ENCODE measurements around the gene LIPI. TPM values are rescaled to one million over a fixed set of nuclear protein-coding genes. Genes with fewer than 3 reads are reported as not detected.

Gene LIPI
- total and polyA plus RNA-seq, 2 donors (not counting 1 experiment from before 2014, with no cell fraction given): not detected

DNA sequence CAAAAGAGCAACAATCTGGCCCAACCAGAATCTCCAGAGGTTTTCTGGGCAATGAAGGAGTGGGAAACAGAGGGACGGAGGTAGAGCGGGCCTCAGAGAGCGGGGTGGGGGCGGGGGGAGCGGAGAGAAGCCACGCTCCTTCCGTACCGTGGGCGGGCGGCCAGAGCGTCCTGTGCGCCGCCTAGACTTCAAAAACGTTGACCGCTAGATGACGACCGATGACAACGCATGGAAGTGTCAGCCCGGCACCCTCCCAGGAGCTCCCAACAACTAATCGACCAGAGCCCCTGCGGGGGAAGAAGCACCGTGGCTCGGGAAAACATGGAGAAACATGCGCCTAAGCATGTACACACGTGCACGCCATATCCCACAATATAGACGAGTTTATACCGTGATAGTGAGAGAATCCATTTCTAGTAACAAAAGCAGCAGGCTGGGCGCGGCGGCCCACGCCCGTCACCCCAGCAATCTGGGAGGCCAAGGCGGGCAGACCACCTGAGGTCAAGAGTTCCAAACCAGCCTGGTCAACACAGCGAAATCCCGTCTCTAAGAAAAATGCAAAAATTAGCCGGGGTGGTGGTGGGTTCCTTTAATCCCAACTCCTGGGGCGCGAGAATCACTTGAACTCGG lies 131.9 kb downstream of the LIPI start:
- H3K79me2 ChIP-seq (ENCODE audit: control insufficient read depth, insufficient read depth, low read length): no peaks in the 10 kb centered on the region
- no peak for DNase-seq (ENCODE audit: low read depth in 2 of 2)
- no peak overlapping the region for H3K9ac ChIP-seq (ENCODE audit: insufficient read depth, low read length)
- H3K4me1 ChIP-seq (ENCODE audit: control insufficient read depth, extremely low read depth, insufficient read depth, low read length): no peaks in the 10 kb centered on the region
- H3K27ac ChIP-seq (ENCODE audit: insufficient read depth, low read length): no peak overlapping the region
- TF ChIP-seq EZH2 (IDR thresholded peaks at IDR 0.05; ENCODE audit: low read length, missing control alignments): no peak
- TF ChIP-seq, protein P1, sequence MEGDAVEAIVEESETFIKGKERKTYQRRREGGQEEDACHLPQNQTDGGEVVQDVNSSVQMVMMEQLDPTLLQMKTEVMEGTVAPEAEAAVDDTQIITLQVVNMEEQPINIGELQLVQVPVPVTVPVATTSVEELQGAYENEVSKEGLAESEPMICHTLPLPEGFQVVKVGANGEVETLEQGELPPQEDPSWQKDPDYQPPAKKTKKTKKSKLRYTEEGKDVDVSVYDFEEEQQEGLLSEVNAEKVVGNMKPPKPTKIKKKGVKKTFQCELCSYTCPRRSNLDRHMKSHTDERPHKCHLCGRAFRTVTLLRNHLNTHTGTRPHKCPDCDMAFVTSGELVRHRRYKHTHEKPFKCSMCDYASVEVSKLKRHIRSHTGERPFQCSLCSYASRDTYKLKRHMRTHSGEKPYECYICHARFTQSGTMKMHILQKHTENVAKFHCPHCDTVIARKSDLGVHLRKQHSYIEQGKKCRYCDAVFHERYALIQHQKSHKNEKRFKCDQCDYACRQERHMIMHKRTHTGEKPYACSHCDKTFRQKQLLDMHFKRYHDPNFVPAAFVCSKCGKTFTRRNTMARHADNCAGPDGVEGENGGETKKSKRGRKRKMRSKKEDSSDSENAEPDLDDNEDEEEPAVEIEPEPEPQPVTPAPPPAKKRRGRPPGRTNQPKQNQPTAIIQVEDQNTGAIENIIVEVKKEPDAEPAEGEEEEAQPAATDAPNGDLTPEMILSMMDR (conservative IDR thresholded peaks at IDR 0.05 in 1 of 2, IDR thresholded peaks at IDR 0.05 in 1 of 2; ENCODE audit: low read depth in 1 of 2, low read length in 2 of 2): no peak
- H3K4me3 ChIP-seq (replicated peaks in 1 of 4; ENCODE audit: control extremely low read depth in 1 of 4, insufficient read depth in 1 of 4, low read depth in 3 of 4, low read length in 4 of 4): no peak overlapping the region
- no peaks in the 10 kb centered on the region for H4K20me1 ChIP-seq (ENCODE audit: control insufficient read depth, extremely low read depth, insufficient read depth, low read length)
- no peaks in the 10 kb centered on the region for H3K27me3 ChIP-seq (ENCODE audit: control insufficient read depth, insufficient read depth, low read length)
- no peak overlapping the region for H2AFZ ChIP-seq (ENCODE audit: low read length)
- H3K36me3 ChIP-seq (ENCODE audit: control insufficient read depth, insufficient read depth, low read length): no peaks in the 10 kb centered on the region
- H3K4me2 ChIP-seq (ENCODE audit: extremely low read depth, insufficient read depth, low read length): no peak overlapping the region
- no peaks in the 10 kb centered on the region for H3K9me3 ChIP-seq (ENCODE audit: control insufficient read depth, insufficient read depth, low read depth, low read length)

DNA sequence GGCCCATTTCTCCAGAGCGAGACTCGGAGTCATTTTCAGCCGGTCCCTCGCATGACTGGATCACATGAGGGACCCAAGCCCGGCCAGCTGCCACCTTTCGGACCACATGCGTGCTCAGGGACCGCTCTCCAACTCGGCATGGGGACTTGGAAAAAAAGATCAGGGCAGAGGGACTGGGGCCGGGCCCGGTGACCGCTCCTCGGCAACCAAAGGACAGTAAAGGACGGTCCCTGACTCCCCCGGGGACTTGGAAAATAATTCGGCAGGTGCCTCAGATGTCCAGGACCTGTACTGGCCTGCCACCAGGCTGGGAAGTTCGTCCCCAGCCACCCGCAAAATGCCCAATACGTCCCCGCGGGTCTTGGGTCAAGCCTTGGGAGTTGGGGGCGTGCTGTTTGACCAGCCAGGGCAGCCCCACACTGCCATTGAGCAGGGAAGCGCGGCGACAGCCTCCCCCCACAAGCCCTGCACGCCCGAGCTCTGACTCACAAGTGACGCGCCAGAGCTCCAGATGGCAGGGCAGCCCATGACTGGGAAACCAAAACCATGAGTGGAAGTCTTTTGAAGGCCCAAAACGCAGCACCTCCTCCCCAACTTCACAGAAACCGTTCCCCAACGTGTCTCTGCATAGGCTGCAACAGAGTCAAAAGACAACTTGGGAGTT lies 134.5 kb downstream of the LIPI start:
- H3K79me2 ChIP-seq (ENCODE audit: control insufficient read depth, insufficient read depth, low read length): no peaks in the 10 kb centered on the region
- no peaks in the 10 kb centered on the region for H4K20me1 ChIP-seq (ENCODE audit: control insufficient read depth, extremely low read depth, insufficient read depth, low read length)
- no peak overlapping the region for H2AFZ ChIP-seq (ENCODE audit: low read length)
- TF ChIP-seq, protein P1 (conservative IDR thresholded peaks at IDR 0.05 in 1 of 2, IDR thresholded peaks at IDR 0.05 in 1 of 2; ENCODE audit: low read depth in 1 of 2, low read length in 2 of 2): no peak
- TF ChIP-seq EZH2 (IDR thresholded peaks at IDR 0.05; ENCODE audit: low read length, missing control alignments): no peak
- H3K9me3 ChIP-seq (ENCODE audit: control insufficient read depth, insufficient read depth, low read depth, low read length): no peaks in the 10 kb centered on the region
- no peak for DNase-seq (ENCODE audit: low read depth in 2 of 2)
- H3K4me3 ChIP-seq (replicated peaks in 1 of 4; ENCODE audit: control extremely low read depth in 1 of 4, insufficient read depth in 1 of 4, low read depth in 3 of 4, low read length in 4 of 4): no peak overlapping the region
- H3K27me3 ChIP-seq (ENCODE audit: control insufficient read depth, insufficient read depth, low read length): no peaks in the 10 kb centered on the region
- no peaks in the 10 kb centered on the region for H3K4me1 ChIP-seq (ENCODE audit: control insufficient read depth, extremely low read depth, insufficient read depth, low read length)
- H3K27ac ChIP-seq (ENCODE audit: insufficient read depth, low read length): no peak overlapping the region
- H3K4me2 ChIP-seq (ENCODE audit: extremely low read depth, insufficient read depth, low read length): no peak overlapping the region
- no peak overlapping the region for H3K9ac ChIP-seq (ENCODE audit: insufficient read depth, low read length)
- no peaks in the 10 kb centered on the region for H3K36me3 ChIP-seq (ENCODE audit: control insufficient read depth, insufficient read depth, low read length)

DNA sequence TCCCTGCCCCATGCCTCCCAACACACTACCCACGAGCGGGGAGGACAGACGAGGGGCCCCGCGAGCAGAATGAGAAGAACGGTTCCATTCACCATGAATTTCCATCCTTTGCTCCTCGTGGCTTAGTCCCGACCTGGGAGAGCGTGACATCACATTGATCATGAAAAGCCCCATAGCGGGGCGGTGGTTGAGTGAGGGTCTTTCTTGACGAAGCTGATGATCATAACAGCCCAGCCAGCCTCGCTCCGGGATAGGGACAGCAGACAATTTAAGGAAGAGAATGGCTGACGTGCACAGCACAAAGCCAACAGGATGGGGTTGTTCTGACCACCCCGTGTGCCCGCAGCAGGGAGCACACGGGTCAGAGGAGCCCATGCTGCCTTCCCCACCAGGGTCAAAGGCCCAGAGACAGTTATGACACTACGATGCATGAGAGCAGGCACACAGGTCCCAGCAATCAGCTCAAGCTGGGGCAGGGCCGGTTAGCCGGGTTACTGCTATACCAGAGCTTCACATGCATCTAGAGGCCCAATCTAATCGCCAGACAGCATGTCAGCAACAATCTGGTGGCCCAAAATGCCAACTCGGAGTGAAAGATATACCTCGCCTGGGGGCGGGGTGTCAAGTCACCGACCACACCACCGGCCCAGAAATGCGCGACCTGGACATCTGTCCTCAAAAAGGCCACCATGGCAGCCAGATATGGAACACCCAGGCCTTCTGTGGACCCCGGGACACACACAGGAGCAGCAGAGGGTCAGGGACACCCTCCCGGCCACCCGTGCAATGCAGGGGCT lies 135.2 kb downstream of the LIPI start:
- no peak for DNase-seq (ENCODE audit: low read depth in 2 of 2)
- TF ChIP-seq, protein P1 (conservative IDR thresholded peaks at IDR 0.05 in 1 of 2, IDR thresholded peaks at IDR 0.05 in 1 of 2; ENCODE audit: low read depth in 1 of 2, low read length in 2 of 2): no peak
- TF ChIP-seq EZH2 (IDR thresholded peaks at IDR 0.05; ENCODE audit: low read length, missing control alignments): no peak
- Histone ChIP-seq H3K27me3 (ENCODE audit: control insufficient read depth, insufficient read depth, low read length) (no peaks in the 10 kb centered on the region), H2AFZ (ENCODE audit: low read length) (no peak overlapping the region), H3K4me1 (ENCODE audit: control insufficient read depth, extremely low read depth, insufficient read depth, low read length) (no peaks in the 10 kb centered on the region), H3K4me3 (replicated peaks in 1 of 4; ENCODE audit: control extremely low read depth in 1 of 4, insufficient read depth in 1 of 4, low read depth in 3 of 4, low read length in 4 of 4) (no peak overlapping the region), H4K20me1 (ENCODE audit: control insufficient read depth, extremely low read depth, insufficient read depth, low read length) (no peaks in the 10 kb centered on the region), H3K9me3 (ENCODE audit: control insufficient read depth, insufficient read depth, low read depth, low read length) (no peaks in the 10 kb centered on the region), H3K9ac (ENCODE audit: insufficient read depth, low read length) (no peak overlapping the region), H3K27ac (ENCODE audit: insufficient read depth, low read length) (no peak overlapping the region), H3K79me2 (ENCODE audit: control insufficient read depth, insufficient read depth, low read length) (no peaks in the 10 kb centered on the region), H3K36me3 (ENCODE audit: control insufficient read depth, insufficient read depth, low read length) (no peaks in the 10 kb centered on the region), H3K4me2 (ENCODE audit: extremely low read depth, insufficient read depth, low read length) (no peak overlapping the region)

Measured in fibroblast of lung (primary cell).